Activated T-helper 9 cell treated with anti-CD3 and anti-CD28 coated beads, Interleukin-2, amount 50 U/mL, for 16 hours (primary cell): ENCODE data around the gene SFRP4.
"Not testable (repeated sequence)": the region's sequence is repeated elsewhere in the genome, so short reads cannot be mapped to it uniquely, and the experiment has no call there.

ENCODE experiments used
- DNase-seq: peaks from one replicate; pipeline ENCODE4 v3.0.0-alpha.2; 2020; ENCODE audit warnings: low read depth

Gene SFRP4

GRCh38 chr7:37916673-37917660 lies at the start of gene SFRP4:
SFRP4 (minus strand) TSS chr7:37916817; CDS start chr7:37916537, 280 bp downstream.
- DNase-seq: no peak

- DNase-seq: no peak
These were observed 47.6 kb upstream of the SFRP4 start for GRCh38 chr7:37964196-37964595.

DNA sequence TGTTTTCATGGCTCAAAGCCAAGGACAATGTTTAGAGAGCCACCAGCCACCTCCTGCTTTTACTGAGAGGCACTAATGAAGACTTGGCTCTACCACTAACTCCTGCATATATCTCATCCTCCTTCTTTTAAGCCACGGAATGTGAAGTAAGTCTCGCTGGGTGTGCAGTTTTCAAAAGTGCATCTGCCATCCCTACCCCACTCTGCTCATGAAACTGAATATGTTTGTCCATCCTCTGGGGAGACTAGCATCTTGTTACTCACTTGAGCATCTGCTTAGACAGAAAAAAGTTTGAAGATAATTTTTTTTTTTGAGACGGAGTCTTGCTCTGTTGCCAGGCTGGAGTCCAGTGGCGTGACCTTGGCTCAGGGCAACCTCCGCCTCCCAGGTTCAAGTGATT lies 44.6 kb upstream of the SFRP4 start:
- DNase-seq: no peak

DNA sequence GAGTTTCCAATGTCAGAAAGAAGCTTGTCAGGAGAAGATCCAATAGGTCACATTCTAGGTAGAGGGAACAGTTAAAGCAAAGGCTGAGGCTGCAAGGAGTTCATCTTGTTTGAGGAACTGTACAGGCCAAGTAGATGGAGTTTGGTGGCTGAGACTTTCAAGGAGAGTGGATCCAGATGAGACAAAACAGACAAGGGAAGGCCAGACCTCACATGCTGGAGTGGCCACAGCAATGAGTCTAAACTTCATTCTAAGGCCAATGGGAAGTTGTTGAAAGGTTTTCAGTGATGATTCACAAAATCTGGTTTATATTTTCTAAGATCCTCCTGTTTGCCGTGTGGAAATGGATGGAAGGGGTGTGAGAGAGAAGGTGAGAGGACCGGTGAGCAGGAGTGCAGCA lies 43.9 kb upstream of the SFRP4 start:
- no peak for DNase-seq

DNA sequence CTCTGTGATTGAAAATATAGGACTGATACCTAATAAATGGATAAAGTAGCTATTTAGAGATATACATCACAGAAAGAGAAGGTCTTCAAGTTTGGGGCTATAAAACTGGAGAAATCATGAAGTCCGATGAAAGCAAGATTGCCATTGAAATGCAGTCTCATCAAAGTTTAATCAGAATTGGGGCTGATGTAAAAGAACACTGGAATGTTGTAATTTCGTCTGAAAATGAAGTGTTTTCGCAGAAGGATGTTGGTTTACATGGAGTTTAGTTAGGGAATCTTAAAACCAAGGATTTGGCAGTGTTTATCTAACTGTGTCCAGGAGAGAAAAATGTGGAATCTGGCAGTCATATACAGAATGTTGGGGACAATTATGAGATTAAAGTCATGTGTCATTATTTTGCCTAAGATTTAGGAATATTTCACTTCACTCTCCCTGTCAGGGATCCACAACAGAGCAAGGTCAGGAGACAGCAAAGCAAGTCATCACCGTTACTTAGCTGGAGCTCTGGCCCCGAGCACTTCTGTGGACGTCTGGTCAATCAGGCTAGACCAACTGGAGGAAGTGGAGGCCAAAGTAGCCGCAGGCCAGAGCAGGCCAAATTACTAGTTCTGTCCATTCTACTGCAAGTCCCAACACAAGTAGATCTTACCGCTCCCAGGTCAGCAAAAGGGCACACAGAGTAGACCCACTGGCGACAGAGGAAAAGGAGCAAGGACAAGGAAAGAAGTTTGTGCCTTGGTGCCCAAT lies 40.8 kb upstream of the SFRP4 start:
- DNase-seq: no peak

DNA sequence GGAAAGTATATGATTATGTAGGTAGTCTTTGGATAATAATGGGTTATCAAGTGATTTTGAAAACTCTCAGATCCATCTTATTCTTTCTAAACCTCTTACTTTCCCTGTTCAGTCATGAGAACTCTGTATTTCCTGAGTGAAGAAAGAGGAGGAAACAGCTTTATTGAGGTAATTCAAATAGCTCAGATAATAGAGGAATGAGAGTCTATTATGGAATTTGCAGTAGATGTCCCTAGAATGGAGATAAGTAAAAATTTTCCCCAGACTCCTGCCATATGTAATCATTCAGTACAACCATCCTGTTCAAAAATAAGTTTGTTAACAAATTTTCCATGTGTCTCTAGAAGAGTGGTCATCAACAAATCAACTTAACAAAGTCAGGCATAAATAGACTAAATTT lies 40.2 kb upstream of the SFRP4 start:
- DNase-seq: no peak

- not testable (repeated sequence) for DNase-seq
These were observed 37.6 kb upstream of the SFRP4 start for GRCh38 chr7:37954217-37954616.

- DNase-seq: no peak
These were observed 35.6 kb upstream of the SFRP4 start for GRCh38 chr7:37952240-37952639.

GRCh38 chr7:37947941-37948210 lies 31.3 kb upstream of the SFRP4 start:
- no peak for DNase-seq

GRCh38 chr7:37947138-37947940 lies 30.7 kb upstream of the SFRP4 start:
- no peak for DNase-seq

DNA sequence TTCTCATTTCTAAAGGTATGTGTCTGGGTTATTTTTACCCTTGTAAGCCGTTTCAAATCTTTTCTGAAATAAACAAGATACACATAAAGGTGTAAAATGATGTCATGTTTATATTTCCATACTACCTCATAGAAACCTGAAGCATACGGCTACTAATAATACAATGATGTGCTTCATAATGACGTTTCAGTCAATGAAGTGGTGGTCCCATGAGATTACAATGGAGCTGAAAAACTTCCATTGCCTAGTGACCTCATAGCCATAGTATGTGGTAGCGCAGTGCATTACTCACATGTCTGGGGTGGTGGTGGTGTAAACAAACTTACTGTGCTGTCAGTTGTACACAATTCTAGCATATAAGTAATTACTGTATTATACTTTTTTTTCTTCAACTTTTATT lies 28.7 kb upstream of the SFRP4 start:
- DNase-seq: no peak

DNA sequence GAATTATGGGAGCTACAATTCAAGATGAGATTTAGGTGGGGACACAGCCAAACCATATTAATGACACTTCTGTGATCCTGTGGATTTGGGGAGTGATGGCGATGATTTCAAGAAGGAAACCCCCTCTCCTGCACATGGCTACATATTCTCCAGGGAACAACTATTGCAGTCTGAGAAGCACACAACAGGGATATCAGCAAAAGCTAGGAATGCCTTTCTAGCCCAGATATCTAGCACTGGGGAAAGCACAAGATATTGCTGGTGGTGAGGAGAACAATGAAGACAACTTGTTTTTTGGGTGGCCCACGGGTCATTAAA lies 28.1 kb upstream of the SFRP4 start:
- DNase-seq: no peak

DNA sequence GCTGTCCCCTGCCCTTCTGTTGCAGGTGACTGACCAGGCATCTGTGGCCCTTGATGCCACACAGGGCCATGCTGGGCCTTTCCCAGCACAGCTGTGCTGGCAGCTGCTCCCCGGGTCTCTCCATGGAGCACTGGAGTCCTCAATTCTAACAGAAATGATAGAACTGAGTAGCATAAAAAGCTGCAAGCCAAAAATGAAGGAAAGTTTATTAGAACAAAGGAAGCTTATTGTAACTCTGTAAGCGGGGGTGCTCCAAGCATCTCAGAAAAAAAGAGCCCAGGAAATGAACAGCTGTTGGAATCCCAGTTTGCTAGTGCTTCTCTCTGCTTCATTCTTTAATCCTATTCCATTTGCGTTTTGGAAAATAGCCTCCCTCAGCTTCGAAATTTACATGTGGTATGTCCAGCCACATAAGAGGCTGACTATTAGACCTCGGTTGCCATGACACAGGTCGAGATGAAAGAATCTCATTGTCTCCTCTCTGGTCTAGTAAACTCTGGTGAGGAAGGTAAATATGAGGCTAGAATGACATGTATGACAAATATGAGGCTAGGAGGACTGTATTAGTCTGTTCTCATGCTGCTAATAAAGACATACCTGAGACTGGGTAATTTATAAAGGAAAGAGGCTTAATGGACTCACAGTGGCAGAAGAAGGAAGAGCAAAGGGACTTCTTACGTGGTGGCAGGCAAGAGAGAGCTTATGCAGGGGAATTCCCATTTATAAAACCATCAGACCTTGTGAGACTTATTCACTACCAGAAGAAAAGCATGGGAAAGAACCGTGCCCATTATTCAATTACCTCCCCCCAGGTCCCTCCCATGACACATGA lies 27.5 kb upstream of the SFRP4 start:
- DNase-seq: no peak

DNA sequence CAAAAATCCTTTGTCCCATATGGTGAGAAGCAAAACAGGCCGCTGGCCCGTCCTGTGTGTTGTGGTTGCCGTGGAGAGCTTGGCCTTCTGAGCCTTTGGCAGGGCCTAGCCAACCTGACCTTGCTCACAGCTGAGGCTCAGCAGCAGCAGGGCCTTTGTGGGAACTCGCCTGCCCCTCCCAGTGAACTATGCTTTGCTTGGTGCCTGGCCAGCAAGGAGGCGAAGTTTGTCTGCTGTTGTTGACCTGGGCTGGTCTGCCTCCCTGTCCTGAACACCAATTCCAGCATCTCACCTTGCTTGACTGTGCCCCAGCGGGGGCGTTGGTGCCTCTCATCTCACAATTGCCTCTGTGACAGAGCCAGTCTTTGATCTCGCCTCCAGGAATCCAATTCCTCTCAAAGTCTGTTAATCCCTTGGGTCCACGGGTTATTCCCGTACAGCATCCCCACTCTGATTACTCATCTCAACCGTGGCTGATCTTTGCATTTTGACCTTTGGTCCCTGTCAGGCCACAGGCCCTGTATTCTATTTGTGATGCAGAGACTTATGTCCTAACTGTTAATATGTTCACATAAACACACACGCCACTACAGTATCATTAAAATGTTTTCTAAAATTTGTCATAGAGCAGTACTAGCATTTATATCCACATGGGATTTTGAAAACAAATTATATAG lies 26.5 kb upstream of the SFRP4 start:
- DNase-seq: no peak

- no peak for DNase-seq
These were observed 16.5 kb upstream of the SFRP4 start for GRCh38 chr7:37933018-37933566.

GRCh38 chr7:37932543-37932942 lies 15.9 kb upstream of the SFRP4 start:
- no peak for DNase-seq

DNA sequence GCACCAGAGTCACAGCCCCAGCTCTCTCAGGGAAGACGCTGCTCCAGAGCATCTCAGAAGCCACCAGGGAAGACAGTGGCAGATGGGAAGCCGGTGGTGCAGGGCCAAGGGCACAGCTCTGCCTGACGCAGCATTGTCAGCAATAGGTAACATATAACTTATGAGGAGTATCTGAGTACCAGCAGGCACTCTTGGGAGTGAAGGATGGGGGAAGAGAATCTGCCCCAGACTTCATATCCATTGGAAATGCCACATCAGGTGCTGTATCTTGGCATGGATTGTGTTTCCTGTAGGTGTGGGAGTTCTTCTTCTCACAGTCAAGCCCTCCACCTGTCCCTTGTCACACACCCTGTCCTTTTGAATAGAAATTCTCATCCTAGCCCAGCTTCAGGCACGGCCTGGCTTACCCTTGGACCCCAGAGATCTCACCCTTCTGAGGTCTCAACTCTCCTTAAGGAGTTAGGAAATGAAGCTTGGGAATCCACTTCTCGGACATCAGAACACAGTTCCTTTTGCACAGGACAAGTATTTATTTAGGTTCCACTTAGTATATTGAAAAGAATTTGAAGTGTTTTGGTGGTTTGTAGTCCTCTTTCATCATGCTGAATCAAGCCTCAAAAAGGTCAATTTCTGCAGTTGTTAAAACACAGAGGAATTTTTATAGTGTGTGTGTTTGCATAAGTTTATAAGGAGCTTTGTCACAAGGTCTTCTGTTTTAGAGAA lies 13.8 kb upstream of the SFRP4 start:
- DNase-seq: no peak

DNA sequence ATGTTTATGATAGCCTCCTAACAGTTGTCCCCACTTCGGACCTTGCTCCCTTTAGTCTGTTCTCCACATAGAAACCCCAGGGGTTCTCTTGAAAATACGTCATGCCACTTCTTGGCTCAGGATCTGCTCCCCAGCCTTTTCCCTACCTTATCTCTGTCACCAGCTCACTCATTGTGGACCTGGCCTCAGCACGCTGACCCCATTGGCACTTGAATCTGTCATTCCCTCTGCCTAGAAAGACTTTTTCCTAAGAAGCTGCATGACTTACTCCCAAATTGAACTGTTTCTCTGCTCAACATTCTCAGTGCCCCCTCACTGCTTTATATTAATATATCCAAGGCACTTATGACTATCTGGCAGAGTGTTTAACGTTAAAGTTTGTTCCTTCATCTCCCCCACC lies 12.3 kb upstream of the SFRP4 start:
- no peak for DNase-seq

DNA sequence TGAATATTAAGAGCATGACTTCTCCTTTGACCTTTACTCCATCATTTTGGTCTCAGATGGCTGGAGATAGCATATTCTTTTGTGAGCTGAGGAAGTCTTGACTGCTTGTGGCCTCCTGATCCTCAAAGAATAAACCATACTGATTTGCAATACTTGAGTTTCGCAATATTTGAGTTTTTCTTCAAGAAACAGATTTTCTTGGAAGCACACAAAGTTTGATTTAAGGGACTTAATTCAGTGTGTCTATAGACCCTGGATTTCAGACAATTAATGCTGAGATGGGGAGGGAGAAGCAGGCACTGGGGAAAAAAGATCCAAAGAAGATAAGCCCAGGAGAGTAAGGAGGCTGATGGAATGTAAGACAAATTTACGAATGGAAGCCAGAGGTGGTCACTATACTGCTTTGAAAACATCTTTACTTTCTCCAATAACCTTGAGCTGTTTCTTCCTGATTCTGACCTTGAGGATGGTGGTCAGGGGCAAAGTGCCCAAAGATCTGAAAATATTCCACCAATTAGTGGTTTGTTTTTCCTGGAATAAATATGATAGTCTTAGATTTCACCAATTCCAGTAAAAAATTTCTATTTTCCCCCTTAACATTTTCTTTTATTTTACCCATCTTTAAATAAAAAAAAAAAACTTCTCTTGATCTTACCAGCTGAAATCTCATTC lies 11.3 kb upstream of the SFRP4 start:
- DNase-seq: no peak

- DNase-seq: no peak
These were observed 9.0 kb upstream of the SFRP4 start for GRCh38 chr7:37925620-37926019.
